ENCODE results near the gene HPSE2.
"Not testable (repeated sequence)": the region's sequence is repeated elsewhere in the genome, so short reads cannot be mapped to it uniquely, and the experiment has no call there.

HPSE2 gene

GRCh38 chr10:99008054-99008453 lies 227.6 kb downstream of the HPSE2 start:
- H3K4me3 ChIP-seq (ENCODE audit: low read depth, low read length), result no peak overlapping the region
- DNase-seq (ENCODE audit: low read depth), result no peak
- TF ChIP-seq CTCF (IDR thresholded peaks at IDR 0.05; ENCODE audit: low read depth, low read length, missing control alignments), result no peak

- H3K4me3 ChIP-seq (ENCODE audit: low read depth, low read length), result no peak overlapping the region
- DNase-seq (ENCODE audit: low read depth), result no peak
- no peak for TF ChIP-seq CTCF (IDR thresholded peaks at IDR 0.05; ENCODE audit: low read depth, low read length, missing control alignments)
Observed at GRCh38 chr10:99007457-99007856, 228.2 kb downstream of the HPSE2 start.

GRCh38 chr10:99005254-99005653 lies 230.4 kb downstream of the HPSE2 start:
- no peak for TF ChIP-seq CTCF (IDR thresholded peaks at IDR 0.05; ENCODE audit: low read depth, low read length, missing control alignments)
- no peak overlapping the region for H3K4me3 ChIP-seq (ENCODE audit: low read depth, low read length)

GRCh38 chr10:99004738-99005137 lies 230.9 kb downstream of the HPSE2 start:
- no peak overlapping the region for H3K4me3 ChIP-seq (ENCODE audit: low read depth, low read length)
- DNase-seq (ENCODE audit: low read depth), result no peak
- TF ChIP-seq CTCF (IDR thresholded peaks at IDR 0.05; ENCODE audit: low read depth, low read length, missing control alignments), result no peak

More at GRCh38 chr10:99005254-99005653, 230.4 kb downstream of the HPSE2 start:
- DNase-seq (ENCODE audit: low read depth), result no peak

- DNase-seq (ENCODE audit: low read depth), result no peak
- TF ChIP-seq CTCF (IDR thresholded peaks at IDR 0.05; ENCODE audit: low read depth, low read length, missing control alignments), result no peak
- no peak overlapping the region for H3K4me3 ChIP-seq (ENCODE audit: low read depth, low read length)
Observed at GRCh38 chr10:99002392-99002791, 233.3 kb downstream of the HPSE2 start.

GRCh38 chr10:98997596-98997995 lies 238.1 kb downstream of the HPSE2 start:
- no peak for DNase-seq (ENCODE audit: low read depth)
- no peak for TF ChIP-seq CTCF (IDR thresholded peaks at IDR 0.05; ENCODE audit: low read depth, low read length, missing control alignments)
- H3K4me3 ChIP-seq (ENCODE audit: low read depth, low read length), result no peak overlapping the region

GRCh38 chr10:98994030-98994429 lies 241.6 kb downstream of the HPSE2 start:
- DNase-seq (ENCODE audit: low read depth), result no peak

GRCh38 chr10:98983751-98984150 lies 251.9 kb downstream of the HPSE2 start:
- DNase-seq (ENCODE audit: low read depth); H3K4me3 ChIP-seq (ENCODE audit: low read depth, low read length): not testable (repeated sequence)

More at GRCh38 chr10:98994030-98994429, 241.6 kb downstream of the HPSE2 start:
- TF ChIP-seq CTCF (IDR thresholded peaks at IDR 0.05; ENCODE audit: low read depth, low read length, missing control alignments), result no peak
- no peak overlapping the region for H3K4me3 ChIP-seq (ENCODE audit: low read depth, low read length)
